Activated CD4-positive, alpha-beta T cell treated with anti-CD3 and anti-CD28 coated beads, Interleukin-2, amount 50 U/mL, for 24 hours (primary cell): ENCODE data around the gene ZSCAN25.
"Not testable (repeated sequence)": the region's sequence is repeated elsewhere in the genome, so short reads cannot be mapped to it uniquely, and the experiment has no call there.

ENCODE experiments used
- DNase-seq, 2 donors: peaks; one replicate each; pipeline ENCODE4 v3.0.0-alpha.2; 2020; ENCODE audit warnings: low read depth in 1 of 2, low spot score in 1 of 2

ZSCAN25 gene

DNA sequence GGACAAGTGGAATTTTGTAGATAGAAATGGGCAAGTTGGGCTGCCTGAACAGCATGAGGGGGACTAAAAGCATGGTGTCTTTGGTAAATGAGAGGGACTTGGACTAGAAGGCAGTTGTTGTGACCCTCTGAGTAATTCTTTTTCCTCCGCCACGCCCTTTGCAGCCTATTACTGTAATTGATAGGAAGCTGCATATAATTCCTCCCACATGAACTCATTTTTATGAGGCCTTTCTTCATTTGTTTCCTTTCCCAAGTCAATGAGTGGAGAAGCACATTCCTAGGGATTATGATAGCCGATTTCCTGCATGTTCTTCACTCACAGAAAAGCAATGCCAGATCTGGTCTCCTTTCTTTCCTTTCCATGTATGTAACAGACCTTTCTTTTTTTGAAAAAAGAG, 27.7 kb downstream of the ZSCAN25 start:
- no peak for DNase-seq

DNA sequence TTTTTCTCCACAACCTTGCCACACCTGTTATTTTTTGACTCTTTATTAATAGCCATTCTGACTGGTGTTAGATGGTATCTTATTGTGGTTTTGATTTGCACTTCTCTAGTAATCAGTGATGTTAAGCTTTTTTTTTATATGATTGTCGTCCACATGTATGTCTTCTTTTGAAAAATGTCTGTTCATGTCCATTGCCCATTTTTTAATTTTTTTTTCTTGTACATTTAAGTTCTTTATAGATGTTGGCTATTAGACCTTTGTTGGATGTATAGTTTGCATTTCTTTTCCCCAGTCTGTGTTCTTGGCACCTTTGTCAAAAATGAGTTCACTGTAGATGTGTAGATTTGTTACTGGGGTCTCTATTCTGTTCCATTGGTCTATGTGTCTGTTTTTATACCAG, 28.8 kb downstream of the ZSCAN25 start:
- DNase-seq: no peak

DNA sequence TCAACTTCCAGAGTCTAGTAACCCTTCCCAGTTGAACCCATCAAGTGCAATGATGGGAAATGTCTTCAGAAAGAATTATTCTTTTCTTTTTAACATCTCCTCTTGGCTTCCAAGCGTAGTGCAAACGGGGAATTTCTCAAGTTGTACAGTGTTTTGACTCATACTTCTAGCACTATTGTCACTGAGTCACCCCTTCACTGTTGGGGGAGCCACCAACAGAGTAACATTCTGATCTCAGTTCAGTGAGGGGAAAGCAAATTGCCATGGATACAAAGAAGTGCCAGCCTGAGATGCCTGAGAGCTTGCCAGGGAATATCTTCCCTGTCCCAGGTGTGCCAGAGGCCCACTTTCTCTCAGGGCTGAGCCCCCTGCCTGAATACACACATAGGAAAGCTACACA, 32.1 kb downstream of the ZSCAN25 start:
- no peak for DNase-seq

DNA sequence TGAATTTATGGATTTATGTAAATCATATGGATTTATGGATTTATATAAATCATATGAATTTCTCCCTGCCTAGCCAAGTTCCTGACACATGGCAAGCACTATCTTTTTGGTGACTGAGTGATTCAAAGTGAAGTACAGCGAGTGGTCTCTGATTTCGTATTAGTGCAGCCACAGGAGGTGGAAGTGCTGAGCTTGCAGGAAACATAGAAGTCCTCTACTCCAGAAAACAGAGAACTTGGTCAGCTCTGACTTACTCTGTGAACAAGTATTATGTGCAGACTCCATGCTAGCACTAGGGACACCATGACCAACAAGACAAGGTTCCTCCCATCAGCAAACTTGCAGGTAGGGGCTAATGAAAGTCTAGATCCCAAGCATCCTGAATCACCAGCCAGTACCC, 34.5 kb downstream of the ZSCAN25 start:
- no peak for DNase-seq

DNA sequence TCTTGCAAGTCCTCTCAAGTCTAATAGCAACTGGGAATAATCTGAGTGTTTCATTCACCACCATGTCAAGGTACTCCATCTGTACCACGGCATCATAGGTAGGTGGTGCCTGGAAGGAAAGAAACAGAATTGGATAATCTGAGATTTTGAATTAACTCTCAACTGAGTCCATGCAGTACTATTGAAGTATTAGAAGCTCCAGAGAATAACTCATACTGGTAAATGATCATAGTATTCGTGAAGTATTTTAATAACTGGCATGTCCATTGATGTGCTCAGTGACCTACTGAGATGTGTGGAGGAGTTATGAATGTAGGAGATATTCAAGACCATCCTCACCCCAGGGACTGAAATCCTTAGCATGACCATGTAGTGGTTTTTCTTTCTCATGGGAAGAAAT, 35.9 kb downstream of the ZSCAN25 start:
- DNase-seq: no peak

DNA sequence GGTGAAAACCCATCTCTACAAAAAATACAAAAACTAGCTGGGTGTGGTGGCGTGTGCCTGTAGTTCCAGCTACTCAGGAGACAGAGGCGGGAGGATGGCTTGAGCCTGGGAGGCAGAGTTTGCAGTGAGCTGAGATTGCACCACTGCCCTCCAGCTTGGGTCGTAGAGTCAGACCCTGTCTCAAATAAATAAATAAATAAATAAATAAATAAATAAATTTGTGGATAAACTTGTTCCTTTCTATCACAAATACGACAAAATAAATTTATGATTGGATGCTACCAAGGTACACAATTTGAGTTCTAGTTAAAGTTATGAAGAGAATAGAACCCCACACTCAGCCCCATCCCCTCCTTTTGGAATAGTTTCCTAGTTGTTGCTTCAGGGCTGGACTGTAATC, 36.5 kb downstream of the ZSCAN25 start:
- DNase-seq: not testable (repeated sequence)

DNA sequence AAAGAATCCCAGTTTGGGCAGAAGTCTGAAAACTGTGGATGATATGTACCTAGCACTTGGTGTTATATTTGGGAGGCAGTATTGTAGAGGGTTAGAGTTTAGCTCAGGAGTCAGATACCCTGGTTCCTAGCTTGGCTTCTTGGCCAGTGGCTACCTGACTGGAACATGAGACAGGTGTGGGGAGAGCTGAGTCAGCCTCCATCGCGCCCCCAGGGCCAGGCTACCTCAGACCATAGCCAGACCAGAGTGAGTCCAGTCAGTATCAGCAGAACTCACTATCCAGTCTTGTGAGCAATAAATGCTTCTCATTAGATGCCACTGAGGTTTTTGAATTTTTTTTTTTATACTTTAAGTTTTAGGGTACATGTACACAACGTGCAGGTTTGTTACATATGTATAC, 37.0 kb downstream of the ZSCAN25 start:
- no peak for DNase-seq

DNA sequence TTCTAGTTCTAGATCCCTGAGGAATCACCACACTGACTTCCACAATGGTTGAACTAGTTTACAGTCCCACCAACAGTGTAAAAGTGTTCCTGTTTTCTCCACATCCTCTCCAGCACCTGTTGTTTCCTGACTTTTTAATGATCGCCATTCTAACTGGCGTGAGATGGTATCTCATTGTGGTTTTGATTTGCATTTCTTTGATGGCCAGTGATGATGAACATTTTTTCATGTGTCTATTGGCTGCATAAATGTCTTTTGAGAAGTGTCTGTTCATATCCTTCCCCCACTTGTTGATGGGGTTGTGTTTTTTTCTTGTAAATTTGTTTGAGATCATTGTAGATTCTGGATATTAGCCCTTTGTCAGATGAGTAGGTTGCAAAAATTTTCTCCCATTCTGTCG, 37.9 kb downstream of the ZSCAN25 start:
- DNase-seq: not testable (repeated sequence)

DNA sequence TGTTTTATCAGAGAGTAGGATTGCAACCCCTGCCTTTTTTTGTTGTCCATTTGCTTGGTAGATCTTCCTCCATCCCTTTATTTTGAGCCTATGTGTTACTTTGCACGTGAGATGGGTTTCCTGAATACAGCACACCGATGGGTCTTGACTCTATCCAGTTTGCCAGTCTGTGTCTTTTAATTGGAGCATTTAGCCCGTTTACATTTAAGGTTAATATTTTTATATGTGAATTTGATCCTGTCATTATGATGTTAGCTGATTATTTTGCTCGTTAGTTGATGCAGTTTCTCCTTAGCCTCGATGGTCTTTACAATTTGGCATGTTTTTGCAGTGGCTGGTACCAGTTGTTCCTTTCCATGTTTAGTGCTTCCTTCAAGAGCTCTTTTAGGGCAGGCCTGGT, 41.1 kb downstream of the ZSCAN25 start:
- not testable (repeated sequence) for DNase-seq

DNA sequence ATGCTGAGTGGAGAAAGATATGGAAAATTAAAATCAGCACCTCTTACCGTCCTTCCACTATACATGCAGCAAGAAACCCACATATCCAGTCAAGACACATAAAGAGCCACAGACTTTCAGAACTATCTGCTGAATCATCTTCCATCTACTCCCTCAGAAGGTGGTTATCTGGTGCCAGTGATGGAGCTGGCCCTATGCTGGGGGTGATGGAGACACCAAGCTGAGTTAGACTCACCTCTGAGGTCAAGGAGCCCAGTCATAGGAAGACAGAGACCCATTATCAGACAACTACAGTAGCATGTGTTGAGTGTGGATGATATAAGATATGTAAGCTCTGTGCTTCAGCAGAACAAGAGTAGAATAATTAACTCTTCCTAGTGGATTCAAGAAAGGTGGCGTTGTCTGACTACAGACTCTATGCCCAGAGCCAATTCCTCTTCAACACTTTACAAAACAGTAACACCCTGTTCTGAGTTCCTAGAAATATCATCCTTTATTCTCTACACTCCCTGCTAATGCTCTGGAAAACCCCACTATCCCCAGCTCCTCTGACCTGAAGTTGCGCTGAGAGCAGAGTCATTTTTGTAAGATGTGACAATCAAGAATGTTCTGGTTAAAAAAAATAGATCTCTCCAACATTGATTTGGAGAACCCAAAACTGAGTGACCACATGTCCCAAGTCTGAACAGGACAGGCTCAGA, 48.7 kb downstream of the ZSCAN25 start:
- DNase-seq: no peak

DNA sequence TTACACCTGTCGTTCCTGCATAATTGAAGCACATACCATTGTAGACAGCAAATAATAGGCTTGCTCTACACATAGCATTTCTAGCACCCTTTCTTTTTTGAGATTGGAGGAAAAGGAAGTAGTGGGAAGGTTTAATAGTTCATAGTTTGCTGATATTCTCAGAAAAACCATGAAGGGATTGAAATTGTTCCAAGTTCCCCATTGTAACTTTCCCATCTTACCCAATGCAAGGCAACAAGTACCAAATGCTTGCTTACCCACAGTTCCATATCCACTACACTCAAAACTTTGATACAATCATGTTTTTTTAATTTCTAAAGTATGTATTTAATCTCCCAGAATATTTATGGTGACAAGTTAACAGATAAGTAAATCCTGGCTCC, 49.3 kb downstream of the ZSCAN25 start:
- no peak for DNase-seq

DNA sequence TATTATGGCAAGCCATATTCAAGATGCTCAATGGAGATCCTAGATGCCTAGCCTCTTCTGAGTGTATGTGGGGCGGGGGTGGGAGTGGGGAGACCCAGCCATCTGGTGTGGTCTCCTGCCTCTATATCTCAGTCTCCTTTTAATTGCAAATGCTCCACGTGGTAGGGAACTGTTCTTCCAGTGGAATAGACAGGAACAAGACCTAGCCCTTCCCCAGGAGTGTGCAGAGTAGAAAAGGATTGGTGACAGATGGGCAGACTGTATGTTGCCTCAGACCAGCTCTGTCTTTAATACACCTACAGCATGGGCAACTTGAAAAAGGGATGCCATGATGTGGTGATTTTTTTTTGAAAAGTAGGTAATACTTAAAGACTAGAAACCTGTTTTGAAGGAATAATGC, 50.4 kb downstream of the ZSCAN25 start:
- no peak for DNase-seq

DNA sequence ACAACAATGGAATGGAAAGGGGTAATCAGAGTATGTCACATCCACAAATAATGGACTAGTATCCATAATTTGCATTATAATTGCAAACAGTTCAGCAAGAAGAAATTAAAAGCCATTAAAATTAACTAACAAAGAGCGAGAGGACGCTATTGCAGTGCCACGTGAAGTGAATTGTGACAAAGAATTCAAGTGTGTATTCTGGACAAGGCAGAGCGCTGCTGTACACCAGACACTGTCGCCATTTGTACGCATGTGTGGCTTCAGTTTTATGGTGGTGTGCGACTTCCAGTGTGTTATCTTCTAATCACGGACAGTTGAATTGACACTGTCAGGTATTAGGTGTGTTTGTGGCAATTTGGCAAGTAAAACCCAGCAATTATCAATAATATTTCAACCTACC, 51.8 kb downstream of the ZSCAN25 start:
- DNase-seq: no peak

DNA sequence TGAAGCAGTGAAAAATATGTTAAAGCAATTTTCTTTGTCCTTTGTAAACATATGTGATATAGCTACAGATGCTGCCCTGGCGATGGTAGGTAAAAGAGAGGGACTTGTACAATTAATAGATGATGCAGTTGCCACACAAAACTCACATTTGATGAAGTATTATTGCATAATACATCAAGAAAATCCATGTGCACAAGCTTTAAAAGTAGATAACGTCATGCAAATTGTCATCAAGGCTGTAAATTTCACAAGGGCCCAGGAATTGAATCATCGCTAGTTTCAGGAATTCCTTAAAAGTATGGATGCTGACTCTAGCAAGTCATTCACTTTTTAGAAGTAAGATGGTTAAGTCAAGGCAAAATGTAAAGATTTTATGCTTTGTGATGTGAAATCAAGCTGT, 53.0 kb downstream of the ZSCAN25 start:
- no peak for DNase-seq

DNA sequence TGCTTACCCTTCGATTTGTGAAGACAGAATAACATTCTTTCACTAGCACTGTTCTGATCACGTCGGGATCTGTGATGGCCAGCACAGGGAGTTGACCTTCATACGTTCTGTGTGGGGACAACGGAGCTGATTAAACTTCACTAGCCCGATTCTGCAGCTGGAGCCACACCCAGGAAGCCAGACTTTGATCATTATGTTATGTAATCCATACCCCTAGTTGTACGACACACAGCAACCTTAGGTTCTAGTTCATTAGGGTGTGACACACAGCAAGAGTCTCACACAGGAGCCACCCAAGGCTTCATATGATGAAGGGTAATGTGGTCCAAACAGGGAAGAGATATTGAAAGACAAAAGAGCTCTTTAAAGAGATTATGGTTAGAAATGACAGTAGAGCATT, 55.8 kb downstream of the ZSCAN25 start:
- no peak for DNase-seq

DNA sequence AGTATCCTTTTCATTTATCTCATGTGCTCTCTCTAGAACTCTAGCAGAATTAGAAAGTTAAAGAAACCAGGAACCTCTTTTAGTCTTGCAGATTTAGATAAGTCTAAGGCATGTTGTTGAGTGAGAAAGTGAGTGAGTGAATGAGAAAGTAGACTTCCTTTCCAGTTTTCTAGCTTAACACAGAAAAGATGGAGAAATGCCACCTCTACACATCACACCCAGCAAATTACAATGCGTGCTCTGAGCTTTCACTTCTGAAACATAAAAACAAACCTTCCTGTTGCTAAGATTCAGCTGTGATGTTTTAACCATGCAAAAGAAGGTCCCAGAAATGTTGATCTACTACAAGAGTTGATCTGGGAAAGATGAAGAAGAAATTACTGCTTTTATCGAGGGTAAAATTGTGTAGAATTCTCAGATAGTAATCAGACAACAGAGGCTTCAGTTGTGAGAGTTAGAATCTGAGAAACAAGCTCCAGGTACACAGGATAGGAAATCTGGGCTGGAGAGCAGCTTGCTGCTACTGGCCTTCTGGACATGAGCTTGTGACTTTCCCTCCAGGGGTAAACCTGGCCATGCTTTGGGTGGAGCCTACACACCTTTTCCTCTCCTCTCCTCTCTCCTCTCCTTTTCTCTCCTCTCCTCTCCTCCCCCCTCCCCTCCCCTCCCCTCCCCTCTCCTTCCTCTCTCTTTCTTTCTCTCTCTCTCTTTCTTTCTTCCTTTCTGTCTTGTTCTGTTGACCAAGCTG, 58.4 kb downstream of the ZSCAN25 start:
- no peak for DNase-seq

DNA sequence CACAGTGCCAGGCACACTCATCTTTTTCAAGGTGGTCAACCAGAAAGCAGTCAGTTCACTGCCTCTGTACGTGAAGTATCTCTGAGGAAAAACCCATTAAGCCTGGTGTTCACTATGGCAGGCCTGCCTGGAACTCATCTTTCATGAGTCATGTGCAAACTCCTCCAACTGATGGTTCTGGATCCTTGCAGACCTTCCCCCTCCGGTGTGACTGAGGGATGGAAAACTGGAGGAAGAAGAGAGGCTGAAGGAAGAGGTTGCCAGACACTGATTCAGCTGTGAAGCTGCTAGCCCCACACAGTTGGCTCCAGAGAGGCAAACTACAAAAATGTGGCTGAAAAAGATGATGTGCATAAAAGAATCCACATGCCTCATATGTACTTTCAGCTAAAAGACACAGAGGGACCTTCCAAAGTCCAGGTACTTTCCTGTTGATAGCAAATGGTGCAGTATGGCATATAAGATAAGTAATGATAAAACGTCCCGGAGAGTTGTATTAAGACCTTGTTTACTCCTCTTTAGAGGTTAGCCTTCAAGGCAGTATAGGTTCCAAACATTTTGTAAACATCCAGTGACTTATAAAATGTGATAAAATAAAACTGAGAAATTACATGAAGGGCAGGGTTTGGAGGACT, 60.4 kb downstream of the ZSCAN25 start:
- no peak for DNase-seq

DNA sequence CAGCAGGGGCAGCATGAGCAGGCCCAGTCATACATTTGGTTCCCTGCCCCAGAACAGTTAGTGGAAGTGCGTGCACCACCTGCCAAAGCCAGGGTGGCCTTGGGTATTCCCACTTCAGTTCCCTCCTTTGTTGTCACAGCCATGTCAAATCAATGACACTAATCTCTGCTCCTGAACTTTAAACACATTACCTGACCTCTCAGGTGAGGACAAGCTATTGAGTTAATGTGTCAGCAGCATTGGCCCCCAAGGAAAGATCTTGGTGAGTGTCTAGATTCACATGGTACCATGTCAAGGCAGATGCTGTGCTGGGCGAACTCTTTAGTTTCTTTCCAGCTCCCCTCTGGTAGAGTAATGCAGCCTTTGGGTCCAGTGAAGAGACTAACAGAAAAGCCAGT, 60.9 kb downstream of the ZSCAN25 start:
- no peak for DNase-seq

DNA sequence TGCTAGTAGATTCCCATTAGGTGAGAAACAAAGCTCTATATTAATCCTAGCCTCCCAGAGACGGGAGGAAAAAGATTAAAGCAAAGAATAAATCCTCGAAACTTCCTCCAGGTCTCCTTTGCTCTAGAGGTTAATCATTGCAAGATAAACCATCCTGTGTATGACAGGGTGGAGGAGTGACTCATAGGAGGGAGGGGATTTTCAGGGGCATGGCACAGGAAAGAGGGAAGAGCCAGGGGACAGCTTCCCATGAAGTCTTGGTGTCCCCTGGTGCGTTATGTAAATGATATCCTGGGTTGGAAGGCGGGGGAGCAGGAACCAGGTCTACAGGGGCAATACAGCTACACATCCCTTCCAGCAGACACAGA, 62.3 kb downstream of the ZSCAN25 start:
- DNase-seq: no peak

DNA sequence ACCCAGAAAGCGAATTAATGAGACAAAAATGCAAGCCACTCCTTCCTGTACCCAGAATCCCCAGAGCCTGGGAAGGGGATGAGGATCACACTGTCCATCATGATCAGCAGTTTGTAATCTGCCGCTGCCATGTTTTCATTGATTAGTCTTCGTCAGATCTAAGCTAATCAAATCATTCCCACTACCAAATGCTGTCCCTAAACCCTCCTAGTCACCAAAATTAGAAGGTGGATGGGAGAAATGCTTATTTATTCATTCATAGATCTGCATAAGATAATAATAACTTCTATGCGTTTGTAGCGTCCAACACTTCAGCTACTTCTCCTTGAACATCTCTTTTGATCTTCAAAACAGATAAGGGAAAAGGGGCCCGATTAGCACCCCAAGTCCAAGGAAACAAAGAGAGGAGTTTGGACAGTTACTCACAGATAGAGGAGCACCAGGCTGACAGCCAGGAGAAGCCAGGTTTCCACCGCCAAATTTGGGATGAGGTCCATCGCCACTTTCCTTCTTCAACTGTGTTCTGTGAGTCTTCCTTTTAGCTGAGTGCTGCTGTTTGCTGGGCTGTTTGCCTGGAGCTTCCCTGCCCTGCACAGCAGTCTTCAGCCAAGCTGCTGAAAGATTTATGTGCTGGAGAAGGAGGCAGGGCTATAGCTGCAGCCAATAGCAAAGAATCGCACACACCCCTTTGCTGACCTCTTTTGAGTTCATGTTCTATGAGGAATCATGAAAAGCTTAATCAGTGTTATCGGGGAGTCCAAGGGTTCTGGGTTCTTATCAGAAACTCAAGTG, 62.9 kb downstream of the ZSCAN25 start, which contains the start of gene CYP3A5:
TSS of gene CYP3A5 (minus strand) at position 597 of the 792 bp plus-strand sequence. CDS start at position 497, 100 bp downstream.
- DNase-seq: no peak
